Endothelial cell of umbilical vein (primary cell): ENCODE results near the gene TIFAB. TPM values are rescaled to one million over a fixed set of nuclear protein-coding genes. Genes with fewer than 3 reads are reported as not detected.

Source experiments
- BruUV-seq: library from RNA; stranded (reverse); fragments of 400-500 nt; replicated peaks from 2 replicates; lab custom pipeline; 2021; lab: Mats Ljungman, UMichigan
- CTCF ChIA-PET: fragments of 300-600, 350-600 bp; sonication (Branson Sonifier 250); formaldehyde crosslinking; loops from one replicate; lab custom pipeline; 2021; ENCODE audit warnings: antibody characterized with exemption, inconsistent platforms; lab: Charles Lee
- POLR2A ChIA-PET: fragments of 300-600, 350-600 bp; sonication (Branson Sonifier 250); formaldehyde crosslinking; loops from one replicate; lab custom pipeline; 2021; ENCODE audit warnings: antibody characterized with exemption, inconsistent platforms; lab: Charles Lee
- DNase-seq: peaks from one replicate; pipeline ENCODE4 v3.0.0-alpha.2; 2011; ENCODE audit warnings: low read depth, low spot score
- FAIRE-seq: peaks from 2 replicates; lab custom pipeline; 2011; peaks lifted over from hg19 to GRCh38; lab: Jason Lieb, UNC
- H2AFZ ChIP-seq: 2 replicates; pipeline ENCODE4 v1.6.0; 2012; ENCODE audit warnings: low read depth, low read length, control low read depth, inconsistent platforms
- H3K27ac ChIP-seq: 2 replicates; pipeline ENCODE4 v1.5.1; 2011; ENCODE audit warnings: low read depth, mild to moderate bottlenecking, control low read depth, low read length, moderate library complexity; ENCODE audit not compliant: insufficient read depth
- H3K27me3 ChIP-seq, 2 experiments: 2 replicates each; pipeline versions ENCODE4 v1.6.0 to v1.6.1; 2011; ENCODE audit warnings: low read length in 2 of 2, mixed read lengths in 1 of 2; ENCODE audit not compliant: control insufficient read depth in 2 of 2, insufficient read depth in 2 of 2
- H3K36me3 ChIP-seq, 2 experiments: 2 replicates in 1 of 2; 3 replicates in 1 of 2; pipeline ENCODE4 v1.5.1; 2011; ENCODE audit warnings: low read length in 2 of 2, mild to moderate bottlenecking in 1 of 2, moderate library complexity in 1 of 2; ENCODE audit not compliant: control insufficient read depth in 2 of 2, insufficient read depth in 2 of 2; ENCODE audit errors: extremely low read depth in 1 of 2
- H3K4me1 ChIP-seq: 3 replicates; pipeline ENCODE4 v1.5.1; 2011; ENCODE audit warnings: mild to moderate bottlenecking, low read length; ENCODE audit not compliant: control insufficient read depth, insufficient read depth; ENCODE audit errors: extremely low read depth
- H3K4me2 ChIP-seq: 2 replicates; pipeline ENCODE4 v1.6.1; 2011; ENCODE audit warnings: low read length, control low read depth, mixed read lengths; ENCODE audit not compliant: insufficient read depth
- H3K4me3 ChIP-seq, 3 experiments: fragments of 200-600 bp in 1 of 3; sonication (generic), shearing (Covaris generic) in 1 of 3; replicated peaks in 1 of 3; 2 replicates each; pipeline ENCODE4 v1.5.1; 2011 to 2016; ENCODE audit warnings: control low read depth in 3 of 3, low read length in 3 of 3, mild to moderate bottlenecking in 2 of 3, inconsistent platforms in 1 of 3, low read depth in 1 of 3, moderate library complexity in 1 of 3; ENCODE audit not compliant: insufficient read depth in 1 of 3
- H3K79me2 ChIP-seq: 2 replicates; pipeline ENCODE4 v1.6.0; 2012; ENCODE audit warnings: low read length, inconsistent platforms; ENCODE audit not compliant: control insufficient read depth, insufficient read depth
- H3K9ac ChIP-seq: replicated peaks from 2 replicates; pipeline ENCODE3; 2011; ENCODE audit warnings: low read length, control low read depth; ENCODE audit not compliant: insufficient read depth; ENCODE audit errors: extremely low read depth
- H3K9me1 ChIP-seq: replicated peaks from 3 replicates; pipeline ENCODE4 v1.6.0; 2011; ENCODE audit warnings: mild to moderate bottlenecking, low read length; ENCODE audit not compliant: control insufficient read depth, insufficient read depth; ENCODE audit errors: extremely low read depth
- H3K9me3 ChIP-seq: replicated peaks from 2 replicates; pipeline ENCODE4 v1.5.1; 2012; ENCODE audit warnings: low read length, inconsistent platforms; ENCODE audit not compliant: control insufficient read depth, insufficient read depth
- H4K20me1 ChIP-seq: replicated peaks from 2 replicates; pipeline ENCODE3; 2011; ENCODE audit warnings: mild to moderate bottlenecking, low read length; ENCODE audit not compliant: control insufficient read depth, insufficient read depth; ENCODE audit errors: extremely low read depth
- EZH2 ChIP-seq: IDR thresholded peaks from 2 replicates; pipeline ENCODE4 v1.6.1; 2012; ENCODE audit warnings: borderline replicate concordance, low read depth, mild to moderate bottlenecking, moderate library complexity, low read length, inconsistent platforms; ENCODE audit not compliant: severe bottlenecking
- GATA2 ChIP-seq: IDR thresholded peaks from 2 replicates; pipeline ENCODE4 v1.7.0; 2011; ENCODE audit warnings: low read depth, mild to moderate bottlenecking, moderate library complexity, mixed read lengths, low read length; ENCODE audit not compliant: insufficient read length, insufficient read depth
- JUN ChIP-seq: IDR thresholded peaks from 2 replicates; pipeline ENCODE4 v1.6.1; 2011; ENCODE audit warnings: borderline replicate concordance, low read depth; ENCODE audit not compliant: insufficient read length, insufficient read depth
- MYC ChIP-seq: IDR thresholded peaks from one replicate; pipeline ENCODE4 v1.6.1; 2011; ENCODE audit warnings: mild to moderate bottlenecking, low read depth, low read length
- POLR2A ChIP-seq: IDR thresholded peaks from 2 replicates; pipeline ENCODE4 v1.6.1; 2012; ENCODE audit warnings: low read depth, mild to moderate bottlenecking, control low read depth, low read length
- POLR2AphosphoS5 ChIP-seq: IDR thresholded peaks from 2 replicates; pipeline ENCODE4 v1.6.1; 2012; ENCODE audit warnings: low read depth, mild to moderate bottlenecking, control low read depth, low read length, moderate library complexity; ENCODE audit not compliant: insufficient read depth
- dilution Hi-C: fragments of 300-500 bp; cut with MboI; formaldehyde crosslinking; loops from one replicate; pipeline ENCODE4 v1.15.0; 2019; ENCODE audit warnings: low sequenced_read_pairs; ENCODE audit not compliant: extremely low pct_ligation_motif_present
- intact Hi-C: fragments of 100-400 bp; cut with micrococcal nuclease; formaldehyde crosslinking; loops from one replicate; pipeline ENCODE4 v1.10.0; 2022
- polyA plus RNA-seq, 4 experiments: library from polyadenylated mRNA; depleted of rRNA in 3 of 4; stranded (reverse) in 3 of 4; unstranded in 1 of 4; fragments of >200 nt; gene quantifications; 2 replicates each; pipeline versions ENCODE4 v1.2.1 to v1.2.3, GENCODE V29; 2011 to 2012; ENCODE audit warnings: missing spikeins in 1 of 4
- total RNA-seq: library from RNA; stranded (reverse); gene quantifications from 2 replicates; pipeline ENCODE4 v1.2.3, GENCODE V29; 2021
- TF ChIP-seq, protein P1 (sequence below): IDR thresholded peaks from 2 replicates; pipeline ENCODE4 v1.6.1; 2011; ENCODE audit not compliant: insufficient read depth, insufficient read length
- TF ChIP-seq, protein P2 (sequence below), 2 donors: IDR thresholded peaks; 1 replicate in 1 of 2; 2 replicates in 1 of 2; pipeline ENCODE4 v1.5.1; 2011; ENCODE audit warnings: low read length in 2 of 2, mild to moderate bottlenecking in 2 of 2, moderate library complexity in 2 of 2, control low read depth in 1 of 2, inconsistent platforms in 1 of 2, low read depth in 1 of 2; ENCODE audit not compliant: insufficient read depth in 1 of 2; ENCODE audit errors: extremely low read depth in 1 of 2

The TIFAB gene
- total and polyA plus RNA-seq, 2 donors (not counting 3 experiments of a cell fraction or from before 2014, with no cell fraction given): not detected

DNA sequence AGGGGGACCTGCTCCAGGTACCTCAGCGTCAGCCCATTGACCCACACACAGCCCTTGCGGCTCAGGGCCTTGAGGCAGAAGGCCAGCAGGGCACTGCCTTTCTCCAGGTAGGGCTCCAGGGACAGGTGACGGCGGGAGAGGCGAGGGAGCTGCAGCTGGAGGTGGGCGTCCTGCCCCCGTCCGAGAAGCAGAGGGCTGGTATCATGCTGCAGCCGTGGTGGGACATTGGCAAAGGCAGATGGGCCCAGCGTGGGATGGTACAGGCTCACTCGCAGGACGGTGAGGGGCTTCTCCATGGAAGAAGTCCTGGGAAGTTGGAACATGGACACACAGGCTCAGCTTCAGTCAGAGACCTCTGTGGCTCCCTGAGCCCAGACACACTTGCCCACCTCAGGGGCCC, 2.5 kb downstream of the TIFAB start:
- dilution Hi-C loops (loop anchor here (25.0 kb wide), 1 partner anchor 113 kb away; no protein-coding TSS in a partner anchor), intact Hi-C loops (no loop called here)
- ChIA-PET POLR2A (no interaction called here), CTCF (interaction anchor here (1.0 kb wide), 1 partner anchor 9 kb away, joined by 3 read pairs; no protein-coding TSS in a partner anchor)
- Histone ChIP-seq H3K4me3 (no peak overlapping the region), H3K27ac (no peak overlapping the region), H3K4me1 (no peaks in the 10 kb centered on the region), H3K27me3 (peaks cover 5 to 8% of the 10 kb centered on the region in 2 experiments), H3K36me3 (no peaks in the 10 kb centered on the region), H2AFZ (no peak overlapping the region), H3K4me2 (no peak overlapping the region), H3K9ac (no peak overlapping the region), H3K79me2 (no peaks in the 10 kb centered on the region), H3K9me3 (no peaks in the 10 kb centered on the region), H4K20me1 (no peaks in the 10 kb centered on the region), H3K9me1 (no peaks in the 10 kb centered on the region)
- TF ChIP-seq, protein P1, sequence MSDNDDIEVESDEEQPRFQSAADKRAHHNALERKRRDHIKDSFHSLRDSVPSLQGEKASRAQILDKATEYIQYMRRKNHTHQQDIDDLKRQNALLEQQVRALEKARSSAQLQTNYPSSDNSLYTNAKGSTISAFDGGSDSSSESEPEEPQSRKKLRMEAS: no peak
- TF ChIP-seq POLR2A (no peak), MYC (no peak), POLR2AphosphoS5 (no peak), JUN (no peak), EZH2 (no peak), GATA2 (no peak)
- TF ChIP-seq, protein P2, sequence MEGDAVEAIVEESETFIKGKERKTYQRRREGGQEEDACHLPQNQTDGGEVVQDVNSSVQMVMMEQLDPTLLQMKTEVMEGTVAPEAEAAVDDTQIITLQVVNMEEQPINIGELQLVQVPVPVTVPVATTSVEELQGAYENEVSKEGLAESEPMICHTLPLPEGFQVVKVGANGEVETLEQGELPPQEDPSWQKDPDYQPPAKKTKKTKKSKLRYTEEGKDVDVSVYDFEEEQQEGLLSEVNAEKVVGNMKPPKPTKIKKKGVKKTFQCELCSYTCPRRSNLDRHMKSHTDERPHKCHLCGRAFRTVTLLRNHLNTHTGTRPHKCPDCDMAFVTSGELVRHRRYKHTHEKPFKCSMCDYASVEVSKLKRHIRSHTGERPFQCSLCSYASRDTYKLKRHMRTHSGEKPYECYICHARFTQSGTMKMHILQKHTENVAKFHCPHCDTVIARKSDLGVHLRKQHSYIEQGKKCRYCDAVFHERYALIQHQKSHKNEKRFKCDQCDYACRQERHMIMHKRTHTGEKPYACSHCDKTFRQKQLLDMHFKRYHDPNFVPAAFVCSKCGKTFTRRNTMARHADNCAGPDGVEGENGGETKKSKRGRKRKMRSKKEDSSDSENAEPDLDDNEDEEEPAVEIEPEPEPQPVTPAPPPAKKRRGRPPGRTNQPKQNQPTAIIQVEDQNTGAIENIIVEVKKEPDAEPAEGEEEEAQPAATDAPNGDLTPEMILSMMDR (IDR thresholded peaks at IDR 0.05; ENCODE audit: extremely low read depth in 1 of 2, insufficient read depth in 1 of 2, low read depth in 1 of 2, low read length in 2 of 2): no peak
- FAIRE-seq (no peak), DNase-seq (no peak)
- no TSS peak for BruUV-seq
